Panc1 (cell line): ENCODE data around the gene LRRC59. TPM values are rescaled to one million over a fixed set of nuclear protein-coding genes. Genes with fewer than 3 reads are reported as not detected.

Experiments used
- ATAC-seq: fragments of 200-7000 bp; cut with Tn5 transposase; 2 replicates; pipeline ENCODE4 v1.9.1; 2020; ENCODE audit warnings: mild to moderate bottlenecking, moderate library complexity
- BruUV-seq: library from RNA; stranded (reverse); fragments of 400-500 nt; replicated peaks from 2 replicates; lab custom pipeline; 2021; lab: Mats Ljungman, UMichigan
- CTCF ChIA-PET: fragments of 300-600 bp; sonication (Branson Sonifier 250); formaldehyde crosslinking; loops from one replicate; lab custom pipeline; 2022; ENCODE audit warnings: antibody characterized with exemption; lab: Charles Lee
- POLR2A ChIA-PET: fragments of 300-600 bp; sonication (Branson Sonifier 250); formaldehyde crosslinking; loops from one replicate; lab custom pipeline; 2022; ENCODE audit warnings: antibody characterized with exemption; lab: Charles Lee
- DNase-seq: peaks from one replicate; pipeline ENCODE4 v3.0.0-alpha.2; 2010; ENCODE audit warnings: low read depth, low spot score
- H3K27ac ChIP-seq: 2 replicates; pipeline ENCODE4 v1.5.1; 2011; ENCODE audit warnings: mild to moderate bottlenecking, low read length, inconsistent platforms
- H3K27me3 ChIP-seq: fragments of 200-500 bp; sonication (Bioruptor generic); 2 replicates; pipeline ENCODE4 v1.6.0; 2014; ENCODE audit warnings: low read length, inconsistent platforms; ENCODE audit not compliant: control insufficient read depth, insufficient read depth
- H3K36me3 ChIP-seq: fragments of 200-500 bp; sonication (Bioruptor generic); 2 replicates; pipeline ENCODE4 v1.5.1; 2014; ENCODE audit warnings: inconsistent platforms, mild to moderate bottlenecking, low read length, moderate library complexity; ENCODE audit not compliant: control insufficient read depth, insufficient read depth
- H3K4me1 ChIP-seq: 2 replicates; pipeline ENCODE4 v1.5.1; 2011; ENCODE audit warnings: inconsistent platforms, mild to moderate bottlenecking, low read length, moderate library complexity; ENCODE audit not compliant: control insufficient read depth, insufficient read depth
- H3K4me3 ChIP-seq, 2 experiments: 2 replicates each; pipeline ENCODE4 v1.5.1; 2011 to 2012; ENCODE audit warnings: low read depth in 2 of 2, low read length in 2 of 2, mild to moderate bottlenecking in 2 of 2, inconsistent platforms in 1 of 2, moderate library complexity in 1 of 2
- H3K9me3 ChIP-seq: fragments of 200-500 bp; sonication (Bioruptor generic); 2 replicates; pipeline ENCODE4 v1.5.1; 2014; ENCODE audit warnings: low read depth, mild to moderate bottlenecking, inconsistent platforms, low read length, moderate library complexity; ENCODE audit not compliant: control insufficient read depth, insufficient read depth
- POLR2AphosphoS5 ChIP-seq: IDR thresholded peaks from 2 replicates; pipeline ENCODE4 v1.6.1; 2012; ENCODE audit warnings: mild to moderate bottlenecking, low read depth, low read length, moderate library complexity
- REST ChIP-seq, 2 experiments: IDR thresholded peaks; 2 replicates each; pipeline ENCODE4 v1.6.1; 2011 to 2012; ENCODE audit warnings: low read depth in 2 of 2, control low read depth in 1 of 2, low read length in 1 of 2, mild to moderate bottlenecking in 1 of 2, moderate library complexity in 1 of 2; ENCODE audit not compliant: insufficient read depth in 1 of 2
- SIN3A ChIP-seq: IDR thresholded peaks from 2 replicates; pipeline ENCODE4 v1.6.1; 2012; ENCODE audit warnings: low read depth, mild to moderate bottlenecking, low read length, moderate library complexity, borderline replicate concordance; ENCODE audit not compliant: insufficient read depth
- TCF7L2 ChIP-seq: IDR thresholded peaks from 2 replicates; pipeline ENCODE4 v1.6.1; 2011; ENCODE audit warnings: mild to moderate bottlenecking, low read depth, low read length, inconsistent platforms
- in situ Hi-C: cut with HindIII; loops from 2 replicates; pipeline ENCODE4 v1.10.0; 2016; ENCODE audit warnings: low sequenced_read_pairs, low pct_unique_long_range_greater_than_20kb
- intact Hi-C: fragments of 100-400 bp; cut with micrococcal nuclease; formaldehyde crosslinking; loops from one replicate; pipeline ENCODE4 v1.10.0; 2022; ENCODE audit not compliant: unreplicated experiment
- total RNA-seq: library from RNA; stranded (reverse); gene quantifications from one replicate; pipeline ENCODE4 v1.2.1, GENCODE V29; 2021; ENCODE audit not compliant: unreplicated experiment
- TF ChIP-seq, protein P1 (sequence below): fragments of 450-650 bp; IDR thresholded peaks from 2 replicates; pipeline ENCODE4 v1.5.1; 2017; ENCODE audit warnings: mild to moderate bottlenecking

LRRC59 gene
- total RNA-seq, 1 experiment from 2014 or later, result 167 TPM

- Histone ChIP-seq H3K27me3 (no peaks in the 10 kb centered on the region), H3K27ac (no peak overlapping the region), H3K36me3 (0 out of 2 replicates have a peak, but pooled peaks cover 2% of the 10 kb centered on the region), H3K4me3 (no peak overlapping the region), H3K9me3 (no peaks in the 10 kb centered on the region), H3K4me1 (no peaks in the 10 kb centered on the region)
- ChIA-PET CTCF (interaction anchor here (0.6 kb wide), 1 partner anchor 8 kb away, joined by 3 read pairs; no protein-coding TSS in a partner anchor), POLR2A (interaction anchor here (0.6 kb wide), 1 partner anchor 73 kb away, joined by 4 read pairs; no protein-coding TSS in a partner anchor)
- TF ChIP-seq REST (IDR thresholded peaks at IDR 0.05; ENCODE audit: insufficient read depth in 1 of 2, low read depth in 2 of 2, low read length in 1 of 2), result no peak
- TF ChIP-seq TCF7L2, result no peak
- no peak for TF ChIP-seq POLR2AphosphoS5
- TF ChIP-seq, protein P1, sequence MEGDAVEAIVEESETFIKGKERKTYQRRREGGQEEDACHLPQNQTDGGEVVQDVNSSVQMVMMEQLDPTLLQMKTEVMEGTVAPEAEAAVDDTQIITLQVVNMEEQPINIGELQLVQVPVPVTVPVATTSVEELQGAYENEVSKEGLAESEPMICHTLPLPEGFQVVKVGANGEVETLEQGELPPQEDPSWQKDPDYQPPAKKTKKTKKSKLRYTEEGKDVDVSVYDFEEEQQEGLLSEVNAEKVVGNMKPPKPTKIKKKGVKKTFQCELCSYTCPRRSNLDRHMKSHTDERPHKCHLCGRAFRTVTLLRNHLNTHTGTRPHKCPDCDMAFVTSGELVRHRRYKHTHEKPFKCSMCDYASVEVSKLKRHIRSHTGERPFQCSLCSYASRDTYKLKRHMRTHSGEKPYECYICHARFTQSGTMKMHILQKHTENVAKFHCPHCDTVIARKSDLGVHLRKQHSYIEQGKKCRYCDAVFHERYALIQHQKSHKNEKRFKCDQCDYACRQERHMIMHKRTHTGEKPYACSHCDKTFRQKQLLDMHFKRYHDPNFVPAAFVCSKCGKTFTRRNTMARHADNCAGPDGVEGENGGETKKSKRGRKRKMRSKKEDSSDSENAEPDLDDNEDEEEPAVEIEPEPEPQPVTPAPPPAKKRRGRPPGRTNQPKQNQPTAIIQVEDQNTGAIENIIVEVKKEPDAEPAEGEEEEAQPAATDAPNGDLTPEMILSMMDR, result no peak
- no peak for TF ChIP-seq SIN3A
- no TSS peak for BruUV-seq
- no peak for DNase-seq
- intact Hi-C loops, result no loop called here
- in situ Hi-C loops, result no loop called here
- no peak for ATAC-seq
These were observed 43.6 kb downstream of the LRRC59 start for GRCh38 chr17:50353600-50354195.

DNA sequence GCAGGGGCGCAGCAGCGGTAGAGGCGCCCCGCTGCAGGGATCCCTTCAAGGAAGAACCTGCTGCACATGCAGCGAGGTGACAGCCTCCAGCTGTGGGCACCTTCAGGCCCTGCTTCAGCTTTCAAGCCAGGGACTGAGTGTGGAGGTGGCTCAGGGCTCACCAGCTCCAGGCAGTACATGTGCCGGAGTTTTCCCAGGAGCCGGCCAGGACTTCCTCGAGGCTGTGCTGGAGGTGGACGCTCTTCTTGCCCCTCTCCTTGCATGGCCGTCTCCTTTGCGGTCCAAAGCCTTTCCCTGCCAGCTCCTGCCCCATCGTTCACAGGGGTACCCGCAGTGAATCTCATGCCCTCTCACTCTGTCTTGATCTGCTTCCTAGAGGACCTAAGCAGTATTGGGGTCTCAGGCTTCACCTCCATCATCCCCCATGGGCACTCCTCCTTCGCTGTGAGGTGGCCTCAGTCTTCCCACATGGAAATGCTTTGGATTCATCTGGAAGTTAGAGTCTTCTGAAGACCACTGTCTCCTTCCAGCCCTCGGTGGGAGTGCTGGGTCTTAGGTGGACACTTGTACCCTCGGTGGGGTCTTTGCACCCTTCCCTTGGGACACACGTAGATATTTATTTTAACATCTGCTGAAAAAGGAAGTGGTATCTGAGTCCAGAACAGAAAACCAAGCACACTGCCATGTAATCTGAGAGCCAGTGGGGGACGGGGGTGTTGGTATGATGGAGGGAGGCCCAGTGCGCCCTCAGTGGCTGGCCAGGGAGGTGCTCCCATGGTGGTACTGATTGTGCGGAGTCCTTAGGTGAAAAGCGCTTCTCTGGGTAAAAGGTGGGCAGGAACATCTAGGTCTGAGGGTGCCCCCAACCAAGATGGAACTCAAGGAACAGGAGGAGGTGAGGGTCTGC is 44.4 kb downstream of the LRRC59 start:
- ATAC-seq, result 0 out of 2 replicates have a peak, but pooled peaks have one; percentile 11
- H3K27me3 ChIP-seq, result no peaks in the 10 kb centered on the region
- intact Hi-C loops, result no loop called here
- no TSS peak for BruUV-seq
- TF ChIP-seq, protein P1, result no peak
- TF ChIP-seq POLR2AphosphoS5, result no peak
- TF ChIP-seq SIN3A, result no peak
- TF ChIP-seq REST (IDR thresholded peaks at IDR 0.05; ENCODE audit: insufficient read depth in 1 of 2, low read depth in 2 of 2, low read length in 1 of 2), result no peak
- no peak for TF ChIP-seq TCF7L2
- in situ Hi-C loops, result no loop called here
- no peak for DNase-seq
- H3K4me3 ChIP-seq, result no peak overlapping the region
- no peaks in the 10 kb centered on the region for H3K4me1 ChIP-seq
- 0 out of 2 replicates have a peak, but pooled peaks cover 2% of the 10 kb centered on the region for H3K36me3 ChIP-seq
- POLR2A ChIA-PET, result no interaction called here
- CTCF ChIA-PET, result no interaction called here
- H3K9me3 ChIP-seq, result no peaks in the 10 kb centered on the region
- no peak overlapping the region for H3K27ac ChIP-seq
